HG02870 (cell line): ENCODE data around the gene PKP3.
"Not testable (repeated sequence)": the region's sequence is repeated elsewhere in the genome, so short reads cannot be mapped to it uniquely, and the experiment has no call there.

Experiments used
- ATAC-seq: cut with Tn5 transposase; IDR thresholded peaks from one replicate; pipeline ENCODE4 v1.9.1; 2021; ENCODE audit warnings: mild to moderate bottlenecking, moderate library complexity; ENCODE audit not compliant: unreplicated experiment

Gene PKP3

DNA sequence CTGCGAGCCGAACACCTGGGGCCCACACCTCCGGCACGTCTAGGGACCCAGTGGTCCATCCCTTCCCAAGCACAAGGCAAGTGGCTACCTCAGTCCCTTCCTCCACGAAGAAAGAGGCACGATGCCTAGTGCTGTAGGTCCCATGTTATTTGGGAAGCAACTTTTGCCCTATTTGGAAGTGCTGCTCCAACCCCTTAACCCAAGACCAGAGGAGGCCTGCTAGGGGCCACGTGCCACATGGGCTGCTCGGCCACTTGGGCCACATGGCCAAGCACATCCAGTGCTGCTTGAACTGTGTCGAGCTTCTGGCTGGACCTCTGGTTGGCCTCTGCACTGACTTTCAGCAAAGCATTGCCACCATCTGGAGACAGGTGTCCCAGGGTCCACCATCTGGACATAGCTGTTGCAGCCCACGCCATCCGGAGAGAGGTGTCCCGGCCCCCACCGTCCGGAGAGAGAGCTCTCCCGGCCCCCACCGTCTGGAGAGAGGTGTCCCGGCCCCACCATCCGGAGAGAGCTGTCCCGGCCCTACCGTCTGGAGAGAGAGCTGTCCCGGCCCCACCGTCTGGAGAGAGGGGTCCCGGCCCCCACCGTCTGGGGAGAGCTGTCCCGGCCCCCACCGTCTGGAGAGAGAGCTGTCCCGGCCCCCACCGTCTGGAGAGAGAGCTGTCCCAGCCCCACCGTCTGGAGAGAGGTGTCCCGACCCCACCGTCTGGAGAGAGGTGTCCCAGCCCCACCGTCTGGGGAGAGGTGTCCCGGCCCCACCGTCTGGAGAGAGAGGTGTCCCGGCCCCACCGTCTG is 31.2 kb upstream of the PKP3 start:
- ATAC-seq = no peak

DNA sequence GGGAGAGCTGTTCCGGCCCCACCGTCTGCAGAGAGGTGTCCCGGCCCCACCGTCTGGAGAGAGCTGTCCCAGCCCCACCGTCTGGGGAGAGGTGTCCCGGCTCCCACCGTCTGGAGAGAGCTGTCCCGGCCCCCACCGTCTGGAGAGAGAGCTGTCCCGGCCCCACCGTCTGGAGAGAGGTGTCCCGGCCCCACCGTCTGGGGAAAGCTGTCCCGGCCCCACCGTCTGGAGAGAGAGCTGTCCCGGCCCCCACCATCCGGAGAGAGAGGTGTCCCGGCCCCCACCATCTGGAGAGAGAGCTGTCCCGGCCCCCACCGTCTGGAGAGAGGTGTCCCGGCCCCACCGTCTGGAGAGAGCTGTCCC is 30.6 kb upstream of the PKP3 start:
- not testable (repeated sequence) for ATAC-seq

DNA sequence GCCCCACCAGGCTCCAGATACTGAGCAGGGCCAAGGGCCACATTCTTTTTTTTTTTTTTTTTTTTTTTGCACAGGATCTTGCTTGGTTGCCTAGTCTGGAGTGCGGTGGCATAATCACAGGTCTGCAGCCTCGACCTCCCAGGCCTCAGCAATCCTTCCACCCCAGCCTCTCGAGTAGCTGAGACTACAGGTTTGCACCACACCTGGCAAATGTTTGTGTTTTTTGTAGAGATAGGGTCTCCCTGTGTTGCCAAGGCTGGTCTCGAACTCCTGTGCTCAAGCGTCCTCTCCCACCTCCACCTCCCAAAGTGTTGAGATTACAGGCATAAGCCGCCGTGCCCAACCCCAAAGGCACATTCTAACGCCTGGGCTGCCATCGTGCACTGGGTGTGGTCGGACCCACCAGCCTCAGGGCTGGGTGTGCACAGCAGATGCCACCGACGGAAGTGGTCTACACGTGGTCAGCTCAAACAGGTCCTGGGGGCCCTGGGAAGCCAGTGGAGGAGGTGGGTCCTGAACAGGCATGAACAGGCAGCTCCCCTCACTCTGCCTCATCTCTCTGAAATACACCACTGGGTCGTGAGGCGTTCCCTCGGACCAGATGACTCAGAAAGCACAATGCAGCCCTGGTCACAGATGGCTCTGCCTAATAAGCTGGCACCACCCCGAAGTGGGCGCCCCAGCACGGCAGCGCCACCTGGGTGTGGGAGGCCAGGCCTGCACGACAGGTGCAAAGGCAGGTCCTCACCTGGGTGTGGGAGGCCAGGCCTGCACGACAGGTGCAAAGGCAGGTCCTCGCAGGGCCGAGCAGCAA is 29.9 kb upstream of the PKP3 start:
- no peak for ATAC-seq

DNA sequence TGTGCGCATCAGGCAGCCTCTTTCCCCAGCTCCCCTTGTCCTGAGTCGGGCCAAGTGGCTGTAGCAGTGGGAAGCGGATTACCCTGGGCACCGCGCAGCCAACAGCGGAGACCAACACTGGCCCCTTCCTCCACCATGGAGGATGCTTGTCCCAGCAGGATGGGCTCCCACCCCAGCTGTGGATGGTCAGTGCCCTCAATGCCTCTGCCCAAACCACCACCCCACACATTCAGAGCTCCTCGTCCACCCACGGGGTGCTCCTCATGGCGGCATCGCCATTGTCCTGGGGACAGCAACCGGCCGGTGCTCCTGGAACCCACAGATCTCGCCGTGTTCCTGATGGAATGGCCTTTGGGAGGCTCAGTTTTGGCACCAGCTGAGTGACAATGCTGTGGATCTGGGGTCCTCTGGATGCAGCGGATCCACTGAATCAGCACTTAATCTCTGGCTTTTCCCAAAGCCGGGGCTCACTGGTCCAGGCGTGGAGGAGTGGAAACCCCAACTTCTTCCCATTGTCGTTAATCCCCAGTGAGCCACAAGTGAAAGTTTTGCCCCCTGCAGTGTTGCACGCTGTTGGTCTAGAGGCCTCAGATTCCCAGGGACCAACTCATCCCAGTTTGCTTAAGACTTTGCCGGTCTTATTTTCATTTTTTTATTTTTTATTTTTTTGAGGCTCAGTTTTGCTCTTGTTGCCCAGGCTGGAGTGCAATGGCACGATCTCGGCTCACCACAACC is 28.9 kb upstream of the PKP3 start:
- ATAC-seq = no peak

GRCh38 chr11:365831-366230 is 28.2 kb upstream of the PKP3 start:
- ATAC-seq = no peak

- no peak for ATAC-seq
Observed at GRCh38 chr11:367956-368413, 26.0 kb upstream of the PKP3 start.

- ATAC-seq = no peak
Observed at GRCh38 chr11:368414-369335, 25.3 kb upstream of the PKP3 start.

DNA sequence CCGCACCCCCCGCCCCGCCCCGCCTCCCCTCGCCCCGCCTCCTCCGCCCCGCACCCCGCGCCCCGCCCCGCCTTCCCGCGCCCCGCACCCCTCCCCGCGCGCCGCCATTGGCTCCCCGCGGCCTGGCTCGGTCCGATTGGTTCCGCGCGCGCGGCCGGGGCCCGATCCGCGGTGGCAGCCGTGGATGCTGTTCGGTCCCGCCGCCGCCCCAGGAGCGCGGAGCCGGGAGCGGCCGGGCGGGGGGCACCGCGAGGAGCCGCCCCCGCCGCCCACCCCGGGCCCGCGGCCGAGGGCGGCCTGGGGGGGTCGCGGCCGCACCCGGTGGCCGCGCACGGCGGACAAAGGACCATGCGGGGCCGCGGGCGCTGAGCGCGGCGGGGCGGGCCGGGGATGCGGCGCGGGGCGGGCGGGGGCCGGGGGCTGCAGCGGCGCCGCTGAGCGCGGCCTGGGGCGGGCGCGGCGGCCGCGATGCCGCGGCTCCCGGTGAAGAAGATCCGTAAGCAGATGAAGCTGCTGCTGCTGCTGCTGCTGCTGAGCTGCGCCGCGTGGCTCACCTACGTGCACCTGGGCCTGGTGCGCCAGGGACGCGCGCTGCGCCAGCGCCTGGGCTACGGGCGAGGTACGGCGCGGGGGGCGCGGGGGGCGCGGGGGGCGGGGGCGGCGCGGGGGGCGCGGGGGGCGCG is 24.5 kb upstream of the PKP3 start, which contains the start of gene B4GALNT4:
TSS of gene B4GALNT4 (plus strand) at position 164 of the 683 bp plus-strand sequence. CDS start at position 469, 305 bp downstream.
- ATAC-seq = no peak

GRCh38 chr11:370070-370941 is 23.7 kb upstream of the PKP3 start:
- no peak for ATAC-seq

DNA sequence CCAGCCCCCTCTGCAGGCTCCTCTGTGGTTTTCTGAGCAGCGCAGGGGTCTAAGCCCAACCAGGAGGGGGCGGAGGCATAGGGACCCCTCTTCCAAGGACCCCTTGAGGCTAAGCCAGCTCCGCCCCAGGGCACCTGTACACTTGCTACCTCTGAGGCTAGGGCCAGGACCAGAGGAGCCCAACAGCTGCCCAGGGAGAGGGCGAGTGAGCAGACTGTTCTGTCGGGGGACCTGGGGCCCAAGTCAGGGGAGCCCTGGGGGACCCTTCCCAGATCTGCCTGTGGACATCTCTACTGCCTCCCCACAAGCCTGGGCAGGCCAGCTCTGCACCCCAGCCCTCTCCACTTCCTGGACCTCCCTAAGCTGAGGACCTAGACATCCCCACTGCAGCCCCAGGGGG is 23.0 kb upstream of the PKP3 start:
- no peak for ATAC-seq

- no peak for ATAC-seq
Observed at GRCh38 chr11:371716-372590, 22.1 kb upstream of the PKP3 start.

- ATAC-seq = no peak
Observed at GRCh38 chr11:372809-373715, 20.9 kb upstream of the PKP3 start.

- no peak for ATAC-seq
Observed at GRCh38 chr11:373716-374551, 20.1 kb upstream of the PKP3 start.

DNA sequence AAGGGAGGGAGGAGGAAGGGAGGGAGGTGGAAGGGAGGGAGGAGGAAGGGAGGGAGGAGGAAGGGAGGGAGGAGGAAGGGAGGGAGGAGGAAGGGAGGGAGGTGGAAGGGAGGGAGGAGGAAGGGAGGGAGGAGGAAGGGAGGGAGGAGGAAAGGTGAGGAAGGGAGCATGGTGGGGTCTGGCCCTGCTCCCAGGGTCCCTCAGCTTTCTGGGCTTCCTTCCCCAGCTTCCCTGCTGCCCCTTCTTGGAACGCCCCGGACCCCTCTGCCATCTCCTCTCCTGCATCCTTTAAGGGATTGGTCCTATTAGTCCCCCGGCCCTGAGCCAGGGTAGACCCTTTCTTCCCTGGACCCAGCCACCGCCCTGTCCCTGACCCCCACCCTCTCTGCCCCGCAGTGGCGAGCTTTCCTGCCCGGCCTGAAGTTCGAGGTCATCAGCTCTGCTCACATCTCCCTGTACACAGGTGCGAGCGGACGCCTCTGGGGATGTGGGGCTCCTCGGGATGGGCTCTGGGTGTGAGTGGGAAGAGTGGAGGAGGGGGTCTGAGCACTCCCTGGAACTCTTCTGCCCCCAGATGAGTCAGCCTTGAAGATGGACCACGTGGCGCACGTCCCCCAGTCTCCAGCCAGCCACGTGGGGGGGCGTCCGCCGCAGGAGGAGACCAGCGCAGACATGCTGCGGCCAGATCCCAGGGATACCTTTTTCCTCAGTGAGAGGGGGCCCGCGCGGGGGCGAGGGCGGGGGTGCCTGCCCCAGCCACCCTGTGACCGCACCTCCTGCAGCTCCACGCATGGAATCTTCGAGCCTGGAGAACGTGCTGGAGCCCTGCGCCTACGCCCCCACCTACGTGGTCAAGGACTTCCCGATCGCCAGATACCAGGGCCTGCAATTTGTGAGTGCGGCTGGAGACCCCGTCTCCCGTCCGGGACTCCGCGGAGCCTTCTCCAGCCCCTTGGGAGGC is 18.7 kb upstream of the PKP3 start:
- no peak for ATAC-seq
